Measurements from ENCODE around the gene MRTFB. TPM values are rescaled to one million over a fixed set of nuclear protein-coding genes. Genes with fewer than 3 reads are reported as not detected.
A peak's percentile ranks its signal among the peaks of the same experiment; 100 is the strongest.

Gene MRTFB
- total RNA-seq, 3 donors from 2014 or later (not counting 1 experiment from before 2014, with no cell fraction given) = 12.8 to 22.8 (median 19.6) TPM

DNA sequence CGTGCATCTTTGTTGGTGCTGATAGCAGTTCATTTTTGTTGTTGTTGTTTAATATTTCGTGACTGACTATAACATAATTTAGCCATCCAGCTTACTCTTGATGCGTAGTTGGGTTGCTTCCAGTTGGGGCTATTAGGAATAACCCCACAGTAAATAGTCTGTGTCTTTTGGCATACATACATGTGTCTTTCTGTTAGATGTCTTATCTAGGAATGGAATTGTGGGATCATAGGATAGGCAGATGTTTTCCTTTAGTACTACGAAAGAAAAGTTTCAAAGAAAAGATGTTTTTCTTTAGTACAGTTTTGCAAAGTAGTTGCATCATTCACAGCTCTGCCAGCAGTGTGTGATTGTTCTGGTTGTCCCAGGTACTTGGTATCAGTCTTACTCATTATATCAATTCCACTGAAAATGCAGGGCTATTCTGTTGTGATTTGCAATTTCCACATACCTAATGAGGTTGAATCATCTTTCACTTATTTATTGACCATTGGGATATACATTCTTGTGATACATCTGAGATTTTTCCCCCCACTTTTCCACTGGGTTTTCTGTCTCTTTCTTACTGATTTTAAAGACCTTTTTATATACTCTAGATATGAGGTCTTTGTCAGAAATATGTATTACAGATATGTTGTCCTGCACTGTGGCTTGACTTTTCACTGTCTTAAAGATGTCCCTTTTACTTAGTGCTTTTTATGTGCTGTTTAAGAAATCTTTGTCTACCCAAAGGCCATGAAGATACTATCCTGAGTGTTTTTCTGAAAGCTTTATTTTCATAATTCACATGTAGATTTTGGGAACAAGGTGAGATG is 173.3 kb downstream of the MRTFB start:
- no peaks in the 10 kb centered on the region for H3K9me3 Mint-ChIP-seq

DNA sequence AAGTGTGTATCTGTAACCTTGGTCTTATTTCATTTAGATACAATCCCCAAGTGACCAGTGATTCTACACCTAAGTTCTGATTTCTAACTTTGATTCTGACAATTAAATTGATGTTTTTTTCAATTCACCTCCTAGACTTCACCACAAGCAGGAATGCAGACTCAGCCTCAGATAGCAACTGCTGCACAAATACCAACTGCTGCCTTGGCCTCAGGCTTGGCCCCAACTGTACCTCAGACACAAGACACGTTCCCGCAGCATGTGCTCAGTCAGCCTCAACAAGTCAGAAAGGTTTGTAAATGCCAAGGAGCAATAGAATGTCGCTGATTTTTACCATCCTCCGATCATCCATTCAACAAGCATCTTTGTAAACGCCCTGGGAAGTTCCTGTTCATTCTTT is 177.7 kb downstream of the MRTFB start:
- peaks cover 20% of the 10 kb centered on the region for H3K36me3 ChIP-seq (ENCODE audit: control insufficient read depth, insufficient read depth, low read length)
- intact Hi-C loops (cut with micrococcal nuclease) = loop anchor here (1.0 to 10.0 kb wide), 4 partner anchors 64 to 352 kb away; partner anchors contain the start of gene ERCC4
- ATAC-seq = no peak

More for the DNA sequence above, 173.3 kb downstream of the MRTFB start:
- Mint-ChIP-seq H3K4me3 (no peak overlapping the region), H3K27me3 (ENCODE audit: low read depth in 2 of 2) (no peaks in the 10 kb centered on the region), H3K36me3 (no peaks in the 10 kb centered on the region), H3K27ac (no peak overlapping the region), H3K4me1 (no peaks in the 10 kb centered on the region)
- Histone ChIP-seq H3K27me3 (ENCODE audit: control insufficient read depth, insufficient read depth, low read length) (no peaks in the 10 kb centered on the region), H3K4me1 (ENCODE audit: control insufficient read depth, insufficient read depth, low read length) (no peaks in the 10 kb centered on the region), H3K36me3 (ENCODE audit: control insufficient read depth, insufficient read depth, low read length) (peaks cover 14% of the 10 kb centered on the region), H3K4me3 (ENCODE audit: low read length) (no peak overlapping the region), H3K27ac (ENCODE audit: low read length) (no peak overlapping the region), H3K9me3 (ENCODE audit: control insufficient read depth, insufficient read depth, low read length) (no peaks in the 10 kb centered on the region)
- WGBS (ENCODE audit: insufficient coverage) = 100% methylated on average over 2 of the region's 4 CpGs
- intact Hi-C loops (cut with micrococcal nuclease) = loop anchor here (5.0 to 10.0 kb wide), 2 partner anchors 60 to 322 kb away; partner anchors contain the start of gene ERCC4
- TF ChIP-seq, protein P1, sequence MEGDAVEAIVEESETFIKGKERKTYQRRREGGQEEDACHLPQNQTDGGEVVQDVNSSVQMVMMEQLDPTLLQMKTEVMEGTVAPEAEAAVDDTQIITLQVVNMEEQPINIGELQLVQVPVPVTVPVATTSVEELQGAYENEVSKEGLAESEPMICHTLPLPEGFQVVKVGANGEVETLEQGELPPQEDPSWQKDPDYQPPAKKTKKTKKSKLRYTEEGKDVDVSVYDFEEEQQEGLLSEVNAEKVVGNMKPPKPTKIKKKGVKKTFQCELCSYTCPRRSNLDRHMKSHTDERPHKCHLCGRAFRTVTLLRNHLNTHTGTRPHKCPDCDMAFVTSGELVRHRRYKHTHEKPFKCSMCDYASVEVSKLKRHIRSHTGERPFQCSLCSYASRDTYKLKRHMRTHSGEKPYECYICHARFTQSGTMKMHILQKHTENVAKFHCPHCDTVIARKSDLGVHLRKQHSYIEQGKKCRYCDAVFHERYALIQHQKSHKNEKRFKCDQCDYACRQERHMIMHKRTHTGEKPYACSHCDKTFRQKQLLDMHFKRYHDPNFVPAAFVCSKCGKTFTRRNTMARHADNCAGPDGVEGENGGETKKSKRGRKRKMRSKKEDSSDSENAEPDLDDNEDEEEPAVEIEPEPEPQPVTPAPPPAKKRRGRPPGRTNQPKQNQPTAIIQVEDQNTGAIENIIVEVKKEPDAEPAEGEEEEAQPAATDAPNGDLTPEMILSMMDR (IDR thresholded peaks at IDR 0.05) = no peak
- DNase-seq (no peak), ATAC-seq (no peak)

DNA sequence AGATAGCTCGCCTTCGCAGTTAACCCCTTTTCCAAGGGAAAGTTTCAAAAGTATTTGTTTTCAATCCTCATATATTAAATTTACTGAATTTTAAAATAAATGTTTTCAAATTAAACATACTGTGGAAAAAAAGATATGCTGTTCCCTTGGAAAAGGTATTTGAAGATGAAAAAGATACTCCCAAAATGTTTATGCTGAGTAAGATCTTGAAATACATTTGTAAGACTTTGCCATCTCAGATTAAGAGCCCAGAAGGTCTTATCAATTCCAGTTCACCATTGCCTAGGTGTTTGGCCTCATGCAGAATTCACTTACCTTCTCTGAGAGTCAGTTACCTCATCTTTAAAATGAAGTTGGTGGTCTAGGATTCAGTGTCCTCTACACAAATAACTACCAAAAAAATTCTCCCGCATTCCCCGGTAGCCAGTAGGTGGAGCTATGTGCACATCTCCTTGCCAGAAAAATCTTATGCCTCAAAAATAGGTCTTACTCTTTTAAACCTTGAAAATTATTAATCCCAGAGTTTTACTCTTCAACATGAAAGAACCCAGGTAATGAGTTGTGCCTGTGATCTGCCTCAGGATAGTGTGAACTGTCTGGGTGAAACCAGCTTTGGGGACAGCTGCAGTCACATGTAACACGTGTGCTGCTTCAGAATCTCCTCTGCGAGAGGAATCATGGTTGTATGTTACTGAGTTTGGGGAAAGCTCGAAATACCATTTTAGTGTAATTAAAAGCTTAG is 178.3 kb downstream of the MRTFB start:
- peak in 2 of 3 donors; percentile 38 to 48 for ATAC-seq
- no peaks in the 10 kb centered on the region for H3K4me1 ChIP-seq (ENCODE audit: control insufficient read depth, insufficient read depth, low read length)
- H3K4me3 Mint-ChIP-seq = no peak overlapping the region
- no peaks in the 10 kb centered on the region for H3K27me3 ChIP-seq (ENCODE audit: control insufficient read depth, insufficient read depth, low read length)
- no peaks in the 10 kb centered on the region for H3K27me3 Mint-ChIP-seq (ENCODE audit: low read depth in 2 of 2)
- peak; percentile 20 to 71 for DNase-seq
- 64% methylated on average over 5 of the region's 7 CpGs for WGBS (ENCODE audit: insufficient coverage)
- no peaks in the 10 kb centered on the region for H3K36me3 Mint-ChIP-seq
- no peak overlapping the region for H3K27ac Mint-ChIP-seq
- TF ChIP-seq, protein P1 (IDR thresholded peaks at IDR 0.05) = peak; percentile 77
- no peak overlapping the region for H3K4me3 ChIP-seq (ENCODE audit: low read length)
- no peaks in the 10 kb centered on the region for H3K4me1 Mint-ChIP-seq
- H3K9me3 ChIP-seq (ENCODE audit: control insufficient read depth, insufficient read depth, low read length) = no peaks in the 10 kb centered on the region
- intact Hi-C loops (cut with micrococcal nuclease) = loop anchor here (1.0 to 10.0 kb wide), 4 partner anchors 65 to 351 kb away; partner anchors contain the start of gene ERCC4
- H3K36me3 ChIP-seq (ENCODE audit: control insufficient read depth, insufficient read depth, low read length) = peaks cover 20% of the 10 kb centered on the region
- H3K9me3 Mint-ChIP-seq = no peaks in the 10 kb centered on the region
- H3K27ac ChIP-seq (ENCODE audit: low read length) = no peak overlapping the region

More for the DNA sequence above, 177.7 kb downstream of the MRTFB start:
- Mint-ChIP-seq H3K36me3 (no peaks in the 10 kb centered on the region), H3K27me3 (ENCODE audit: low read depth in 2 of 2) (no peaks in the 10 kb centered on the region), H3K9me3 (no peaks in the 10 kb centered on the region), H3K4me1 (no peaks in the 10 kb centered on the region), H3K27ac (no peak overlapping the region), H3K4me3 (no peak overlapping the region)
- Histone ChIP-seq H3K4me1 (ENCODE audit: control insufficient read depth, insufficient read depth, low read length) (no peaks in the 10 kb centered on the region), H3K27me3 (ENCODE audit: control insufficient read depth, insufficient read depth, low read length) (no peaks in the 10 kb centered on the region), H3K27ac (ENCODE audit: low read length) (no peak overlapping the region), H3K4me3 (ENCODE audit: low read length) (no peak overlapping the region), H3K9me3 (ENCODE audit: control insufficient read depth, insufficient read depth, low read length) (no peaks in the 10 kb centered on the region)
- DNase-seq = no peak
- 90% methylated on average over 5 of the region's 5 CpGs for WGBS (ENCODE audit: insufficient coverage)
- TF ChIP-seq, protein P1 (IDR thresholded peaks at IDR 0.05) = no peak

Data from natural killer cell (primary cell).